SK-N-SH (cell line): Measurements from ENCODE around the gene IL13.

Source experiments
- CHD2 ChIP-seq: fragments of 150-350 bp; IDR thresholded peaks from 2 replicates; pipeline ENCODE4 v1.6.1; 2018; ENCODE audit warnings: low read length; ENCODE audit not compliant: partially characterized antibody
- EP300 ChIP-seq, 2 experiments: IDR thresholded peaks; 2 replicates each; pipeline versions ENCODE4 v1.4.0 to v1.6.1; 2012; ENCODE audit warnings: borderline replicate concordance in 1 of 2, low read depth in 1 of 2, low read length in 1 of 2
- FOXJ3 ChIP-seq: sonication (generic); formaldehyde crosslinking; IDR thresholded peaks from 2 replicates; pipeline ENCODE4 v1.5.1; 2020; ENCODE audit warnings: mild to moderate bottlenecking, missing genetic modification reagents
- SIN3A ChIP-seq: IDR thresholded peaks from 2 replicates; pipeline ENCODE4 v1.6.1; 2012; ENCODE audit warnings: low read depth, mild to moderate bottlenecking, low read length, moderate library complexity, borderline replicate concordance
- TF ChIP-seq, protein P1 (sequence below): fragments of 200-600 bp; sonication (generic); IDR thresholded peaks from 2 replicates; pipeline ENCODE4 v1.6.1; 2017; ENCODE audit warnings: antibody characterized with exemption, mild to moderate bottlenecking, moderate library complexity
- TF ChIP-seq, protein P2 (sequence below): IDR thresholded peaks from 2 replicates; pipeline ENCODE4 v1.6.1; 2012; ENCODE audit warnings: mild to moderate bottlenecking, low read depth, low read length, moderate library complexity
- TF ChIP-seq, protein P3 (sequence below): IDR thresholded peaks from 2 replicates; pipeline ENCODE4 v1.4.0; 2012; ENCODE audit warnings: low read depth

DNA sequence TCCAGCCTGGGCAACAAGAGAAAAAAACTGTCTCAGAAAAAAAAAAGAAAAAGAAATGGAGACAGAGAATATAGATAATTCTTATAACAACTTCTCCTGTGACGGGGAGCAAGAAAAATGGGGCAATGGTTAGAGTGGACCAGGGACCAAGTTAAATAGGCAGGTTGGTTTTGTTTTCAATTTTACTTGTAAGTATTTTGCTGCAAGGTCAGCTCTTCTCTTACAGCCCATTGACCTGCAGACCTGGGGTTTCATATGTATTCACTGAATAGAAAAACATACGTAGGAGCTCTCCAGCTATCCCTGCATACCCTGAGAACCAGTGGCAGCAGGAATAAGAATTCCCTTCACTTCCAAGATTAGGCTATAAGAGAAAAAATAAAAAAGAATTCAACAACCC, 29.2 kb upstream of the IL13 start:
- TF ChIP-seq, protein P1, sequence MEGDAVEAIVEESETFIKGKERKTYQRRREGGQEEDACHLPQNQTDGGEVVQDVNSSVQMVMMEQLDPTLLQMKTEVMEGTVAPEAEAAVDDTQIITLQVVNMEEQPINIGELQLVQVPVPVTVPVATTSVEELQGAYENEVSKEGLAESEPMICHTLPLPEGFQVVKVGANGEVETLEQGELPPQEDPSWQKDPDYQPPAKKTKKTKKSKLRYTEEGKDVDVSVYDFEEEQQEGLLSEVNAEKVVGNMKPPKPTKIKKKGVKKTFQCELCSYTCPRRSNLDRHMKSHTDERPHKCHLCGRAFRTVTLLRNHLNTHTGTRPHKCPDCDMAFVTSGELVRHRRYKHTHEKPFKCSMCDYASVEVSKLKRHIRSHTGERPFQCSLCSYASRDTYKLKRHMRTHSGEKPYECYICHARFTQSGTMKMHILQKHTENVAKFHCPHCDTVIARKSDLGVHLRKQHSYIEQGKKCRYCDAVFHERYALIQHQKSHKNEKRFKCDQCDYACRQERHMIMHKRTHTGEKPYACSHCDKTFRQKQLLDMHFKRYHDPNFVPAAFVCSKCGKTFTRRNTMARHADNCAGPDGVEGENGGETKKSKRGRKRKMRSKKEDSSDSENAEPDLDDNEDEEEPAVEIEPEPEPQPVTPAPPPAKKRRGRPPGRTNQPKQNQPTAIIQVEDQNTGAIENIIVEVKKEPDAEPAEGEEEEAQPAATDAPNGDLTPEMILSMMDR = no peak
- TF ChIP-seq SIN3A = no peak
- TF ChIP-seq, protein P2, sequence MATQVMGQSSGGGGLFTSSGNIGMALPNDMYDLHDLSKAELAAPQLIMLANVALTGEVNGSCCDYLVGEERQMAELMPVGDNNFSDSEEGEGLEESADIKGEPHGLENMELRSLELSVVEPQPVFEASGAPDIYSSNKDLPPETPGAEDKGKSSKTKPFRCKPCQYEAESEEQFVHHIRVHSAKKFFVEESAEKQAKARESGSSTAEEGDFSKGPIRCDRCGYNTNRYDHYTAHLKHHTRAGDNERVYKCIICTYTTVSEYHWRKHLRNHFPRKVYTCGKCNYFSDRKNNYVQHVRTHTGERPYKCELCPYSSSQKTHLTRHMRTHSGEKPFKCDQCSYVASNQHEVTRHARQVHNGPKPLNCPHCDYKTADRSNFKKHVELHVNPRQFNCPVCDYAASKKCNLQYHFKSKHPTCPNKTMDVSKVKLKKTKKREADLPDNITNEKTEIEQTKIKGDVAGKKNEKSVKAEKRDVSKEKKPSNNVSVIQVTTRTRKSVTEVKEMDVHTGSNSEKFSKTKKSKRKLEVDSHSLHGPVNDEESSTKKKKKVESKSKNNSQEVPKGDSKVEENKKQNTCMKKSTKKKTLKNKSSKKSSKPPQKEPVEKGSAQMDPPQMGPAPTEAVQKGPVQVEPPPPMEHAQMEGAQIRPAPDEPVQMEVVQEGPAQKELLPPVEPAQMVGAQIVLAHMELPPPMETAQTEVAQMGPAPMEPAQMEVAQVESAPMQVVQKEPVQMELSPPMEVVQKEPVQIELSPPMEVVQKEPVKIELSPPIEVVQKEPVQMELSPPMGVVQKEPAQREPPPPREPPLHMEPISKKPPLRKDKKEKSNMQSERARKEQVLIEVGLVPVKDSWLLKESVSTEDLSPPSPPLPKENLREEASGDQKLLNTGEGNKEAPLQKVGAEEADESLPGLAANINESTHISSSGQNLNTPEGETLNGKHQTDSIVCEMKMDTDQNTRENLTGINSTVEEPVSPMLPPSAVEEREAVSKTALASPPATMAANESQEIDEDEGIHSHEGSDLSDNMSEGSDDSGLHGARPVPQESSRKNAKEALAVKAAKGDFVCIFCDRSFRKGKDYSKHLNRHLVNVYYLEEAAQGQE = no peak
- TF ChIP-seq FOXJ3 (CRISPR knock-in tag) = no peak
- no peak for TF ChIP-seq CHD2
- TF ChIP-seq, protein P3, sequence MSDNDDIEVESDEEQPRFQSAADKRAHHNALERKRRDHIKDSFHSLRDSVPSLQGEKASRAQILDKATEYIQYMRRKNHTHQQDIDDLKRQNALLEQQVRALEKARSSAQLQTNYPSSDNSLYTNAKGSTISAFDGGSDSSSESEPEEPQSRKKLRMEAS = no peak
- TF ChIP-seq EP300 (IDR thresholded peaks at IDR 0.05; ENCODE audit: borderline replicate concordance in 1 of 2, low read depth in 1 of 2, low read length in 1 of 2) = no peak
